Colon (tissue), 2 donors: ENCODE measurements around the gene MFSD1.
"Not testable (repeated sequence)": the region's sequence is repeated elsewhere in the genome, so short reads cannot be mapped to it uniquely, and the experiment has no call there.

Experiments
- FAIRE-seq: peaks from 2 replicates; lab custom pipeline; 2012; peaks lifted over from hg19 to GRCh38; lab: Jason Lieb, UNC
- donor health status: control.
- donor health status: control.

MFSD1 gene

DNA sequence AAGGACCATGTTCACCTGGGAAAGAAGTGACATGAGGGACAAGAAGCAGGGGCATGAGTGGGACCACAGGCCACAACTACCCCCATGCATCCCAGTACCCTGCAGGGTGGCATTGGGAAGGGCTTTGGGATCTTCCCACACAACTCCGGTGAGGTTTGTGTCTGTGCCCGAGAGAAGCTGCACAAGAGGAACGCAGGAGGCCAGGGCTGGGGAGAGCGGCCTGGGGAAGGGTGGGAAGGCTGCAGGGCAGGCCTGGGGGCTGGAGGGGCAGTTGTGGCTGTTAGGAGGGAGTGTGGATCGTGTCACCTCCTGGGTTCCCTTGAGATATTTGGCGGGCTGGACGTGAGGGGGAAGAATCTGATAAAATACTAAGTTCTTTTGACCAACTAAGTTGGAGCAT is 25.3 kb upstream of the MFSD1 start:
- FAIRE-seq, result no peak

- FAIRE-seq, result no peak
These were observed 24.5 kb upstream of the MFSD1 start for GRCh38 chr3:158777161-158777873.

- FAIRE-seq, result no peak
These were observed 21.1 kb upstream of the MFSD1 start for GRCh38 chr3:158780766-158781165.

DNA sequence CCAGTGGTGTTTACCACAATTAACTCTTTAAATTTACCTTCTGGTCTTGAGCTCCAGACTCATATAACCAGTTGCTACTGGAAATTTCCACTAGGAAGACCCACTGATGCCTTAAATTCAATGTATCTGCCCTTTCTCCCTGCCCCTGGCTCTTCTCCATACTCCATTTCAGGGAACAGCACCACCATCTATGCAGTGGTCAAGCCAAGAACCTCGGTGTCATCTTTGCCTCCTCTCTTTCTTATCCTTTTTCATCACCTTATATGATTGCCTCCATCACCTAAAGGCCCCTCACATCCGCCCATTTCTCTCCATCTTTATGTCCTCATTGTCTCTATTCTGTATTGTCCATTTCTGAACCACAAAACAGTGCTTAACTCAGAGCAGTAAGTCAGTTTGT is 20.7 kb upstream of the MFSD1 start:
- FAIRE-seq, result no peak

DNA sequence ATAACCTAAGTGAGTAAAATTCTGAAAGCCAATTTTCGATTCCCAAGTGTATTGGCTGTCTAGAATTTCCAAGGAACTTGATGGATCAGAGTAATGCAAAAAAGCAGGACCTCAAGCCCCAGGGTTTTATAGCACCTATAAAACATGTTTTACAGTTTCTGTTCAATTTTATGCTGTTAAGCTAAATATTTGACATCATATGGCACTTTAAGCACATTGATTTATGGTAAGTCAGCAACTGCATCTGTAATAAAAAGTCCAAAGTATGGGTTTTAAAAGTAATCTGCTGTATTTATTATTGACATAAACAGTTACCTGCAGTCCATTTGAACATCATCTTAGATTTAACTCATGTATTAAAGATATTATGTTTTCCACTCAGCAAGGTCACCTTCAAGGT is 20.0 kb upstream of the MFSD1 start:
- peak; percentile 89 for FAIRE-seq

GRCh38 chr3:158782283-158782989 is 19.4 kb upstream of the MFSD1 start:
- FAIRE-seq, result no peak

DNA sequence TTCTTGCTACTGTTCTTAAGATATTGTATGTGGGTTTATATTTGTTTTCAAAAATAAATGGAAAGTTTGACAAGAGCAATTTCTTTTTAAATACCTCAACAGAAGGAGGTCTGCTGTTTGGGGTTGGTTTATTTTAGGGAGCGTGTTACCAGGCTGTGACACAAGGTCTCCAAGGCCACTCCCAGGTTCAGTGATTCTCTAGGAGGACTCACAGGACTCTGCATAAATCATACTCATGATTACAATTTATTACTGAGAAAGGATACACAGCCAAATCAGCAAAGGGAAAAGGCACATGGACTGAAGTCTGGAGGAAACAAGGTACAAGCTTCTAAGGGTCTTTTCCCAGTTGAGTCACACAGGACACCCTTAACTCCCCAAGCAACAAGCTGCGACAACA is 18.8 kb upstream of the MFSD1 start:
- no peak for FAIRE-seq

DNA sequence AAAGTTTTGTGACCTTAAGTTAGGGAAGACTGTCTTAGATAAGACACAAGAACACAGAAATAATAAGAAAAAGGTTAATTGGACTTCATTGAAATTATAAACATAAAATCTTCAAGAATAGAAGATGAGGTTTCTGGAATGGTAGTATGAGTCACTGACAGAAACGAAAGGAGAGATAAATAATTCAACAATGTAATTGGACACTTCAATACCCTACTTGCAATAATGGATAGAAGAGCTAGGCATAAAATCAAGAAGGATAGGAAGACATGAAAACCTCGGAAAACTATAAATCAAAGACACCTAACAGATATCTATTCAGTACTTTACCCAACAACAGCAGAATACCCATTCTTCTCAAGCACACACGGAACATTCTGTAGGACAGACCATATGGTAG is 15.9 kb upstream of the MFSD1 start:
- no peak for FAIRE-seq

- no peak for FAIRE-seq
These were observed 13.4 kb upstream of the MFSD1 start for GRCh38 chr3:158788446-158788845.

- FAIRE-seq, result no peak
These were observed 12.3 kb upstream of the MFSD1 start for GRCh38 chr3:158789592-158789991.

- FAIRE-seq, result peak; percentile 72
These were observed 10.8 kb upstream of the MFSD1 start for GRCh38 chr3:158790901-158791589.

DNA sequence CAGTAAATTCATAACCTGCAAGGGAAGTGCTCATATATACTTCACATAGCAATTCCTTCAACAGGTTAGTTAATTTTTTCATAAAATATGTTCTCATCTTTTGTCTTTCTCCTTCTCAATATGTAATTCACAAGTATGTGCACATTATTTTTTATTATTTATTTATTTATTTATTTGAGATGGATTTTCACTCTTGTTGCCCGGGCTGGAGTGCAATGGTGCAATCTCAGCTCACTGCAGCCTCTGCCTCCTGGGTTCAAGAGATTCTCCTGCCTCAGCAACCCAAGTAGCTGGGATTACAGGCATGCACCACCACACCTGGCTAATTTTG is 10.3 kb upstream of the MFSD1 start:
- FAIRE-seq, result not testable (repeated sequence)

- FAIRE-seq, result no peak
These were observed 9.1 kb upstream of the MFSD1 start for GRCh38 chr3:158792709-158793108.

DNA sequence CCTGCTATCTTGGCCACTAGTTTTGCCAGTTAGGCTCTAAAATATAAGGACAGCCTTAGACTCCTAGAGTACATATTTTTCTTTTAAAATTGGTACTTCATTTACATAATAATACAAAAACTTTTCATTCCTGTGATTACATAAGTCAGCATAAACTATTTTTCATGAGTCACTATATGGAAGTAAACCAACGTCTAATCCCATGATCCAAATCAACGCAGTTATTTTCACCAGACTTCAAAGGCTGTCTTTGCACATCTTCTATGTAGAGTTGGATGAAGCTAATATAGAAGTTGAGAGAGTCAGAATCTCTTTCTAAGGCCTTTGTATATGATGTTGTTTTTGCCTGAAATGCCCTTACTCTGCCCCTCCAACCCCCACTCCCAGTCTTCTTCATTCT is 7.6 kb upstream of the MFSD1 start:
- no peak for FAIRE-seq

- no peak for FAIRE-seq
These were observed 6.8 kb upstream of the MFSD1 start for GRCh38 chr3:158794936-158795518.

DNA sequence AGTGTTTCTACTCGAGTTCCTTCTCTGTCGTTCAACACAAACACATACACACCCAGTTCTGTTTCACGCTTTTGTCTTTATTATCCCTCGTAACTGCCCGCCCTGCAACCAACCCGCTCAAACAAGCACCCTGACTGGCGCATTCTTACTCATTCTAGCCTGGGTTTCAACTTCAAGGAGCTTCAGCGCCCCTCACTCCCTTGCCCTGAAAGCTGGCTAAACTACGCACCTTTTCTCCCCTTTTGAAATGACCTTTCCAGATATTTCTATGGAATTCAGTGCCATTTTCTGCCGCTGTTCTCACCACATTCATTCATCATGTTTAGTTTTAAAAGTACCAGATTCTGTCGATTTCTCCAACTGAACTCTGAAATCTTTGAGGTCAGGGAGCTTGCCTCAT is 653 bp upstream of the MFSD1 start:
- FAIRE-seq, result no peak

DNA sequence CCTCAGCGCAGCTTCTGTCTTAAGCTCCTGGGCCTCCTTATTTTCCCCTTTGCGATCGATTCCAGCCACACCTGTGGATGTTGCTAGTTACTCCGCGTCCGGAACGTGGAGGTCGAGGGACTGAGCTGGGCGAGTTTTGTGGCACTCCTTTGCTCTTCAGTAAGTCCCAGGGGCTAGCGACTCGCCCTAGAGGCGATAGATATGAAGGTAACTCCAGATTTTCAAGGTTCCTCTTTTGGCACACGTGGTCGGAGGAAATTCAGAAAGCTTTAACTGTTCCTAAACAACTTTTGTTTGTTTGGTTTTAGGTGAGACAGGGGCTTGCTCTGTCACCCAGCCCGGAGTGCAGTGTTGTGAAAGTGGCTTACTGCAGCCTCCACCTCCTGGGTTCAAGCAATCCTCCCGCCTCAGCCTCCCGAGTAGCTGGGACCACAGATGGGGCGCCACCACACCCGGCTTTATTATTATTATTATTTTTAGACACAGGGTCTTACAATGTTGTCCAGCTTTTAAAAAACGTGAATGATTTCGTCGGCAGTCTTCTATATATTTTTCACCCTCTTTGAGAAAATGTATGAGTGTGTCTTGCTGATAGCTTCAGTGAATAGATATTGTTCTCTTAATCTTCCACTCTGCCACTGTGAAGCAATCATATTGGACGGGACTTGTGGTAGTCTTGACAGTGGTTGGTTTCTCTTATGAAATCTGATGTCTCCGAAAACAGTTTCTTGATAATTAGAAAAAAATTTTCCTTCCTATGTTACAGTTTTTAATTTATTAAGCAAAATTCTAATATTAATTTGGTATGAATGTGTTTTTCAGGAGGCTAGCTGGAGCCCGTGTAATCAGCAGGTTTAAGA is 785 bp downstream of the MFSD1 start:
- no peak for FAIRE-seq

DNA sequence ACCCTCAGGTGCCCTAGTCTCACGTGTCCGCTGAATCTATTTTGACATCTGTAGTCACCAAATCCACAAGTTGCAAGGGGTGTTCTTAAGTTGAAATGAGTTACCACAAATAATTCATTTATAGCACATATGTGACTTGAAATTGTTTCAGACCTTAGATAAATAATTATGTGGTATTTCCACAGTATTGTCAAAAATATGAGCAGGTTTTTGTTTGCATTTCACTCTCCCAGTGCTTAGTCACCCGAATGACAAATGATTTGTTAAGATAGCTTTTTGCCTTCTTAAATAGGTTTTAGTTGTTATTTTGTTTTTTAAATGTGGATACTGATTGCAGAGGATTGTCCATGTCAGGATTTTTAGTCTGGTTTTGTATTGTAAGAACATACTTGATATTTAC is 2.6 kb downstream of the MFSD1 start:
- FAIRE-seq, result no peak

GRCh38 chr3:158808697-158809096 is 6.8 kb downstream of the MFSD1 start:
- FAIRE-seq, result no peak

- no peak for FAIRE-seq
These were observed 7.8 kb downstream of the MFSD1 start for GRCh38 chr3:158809642-158810041.

DNA sequence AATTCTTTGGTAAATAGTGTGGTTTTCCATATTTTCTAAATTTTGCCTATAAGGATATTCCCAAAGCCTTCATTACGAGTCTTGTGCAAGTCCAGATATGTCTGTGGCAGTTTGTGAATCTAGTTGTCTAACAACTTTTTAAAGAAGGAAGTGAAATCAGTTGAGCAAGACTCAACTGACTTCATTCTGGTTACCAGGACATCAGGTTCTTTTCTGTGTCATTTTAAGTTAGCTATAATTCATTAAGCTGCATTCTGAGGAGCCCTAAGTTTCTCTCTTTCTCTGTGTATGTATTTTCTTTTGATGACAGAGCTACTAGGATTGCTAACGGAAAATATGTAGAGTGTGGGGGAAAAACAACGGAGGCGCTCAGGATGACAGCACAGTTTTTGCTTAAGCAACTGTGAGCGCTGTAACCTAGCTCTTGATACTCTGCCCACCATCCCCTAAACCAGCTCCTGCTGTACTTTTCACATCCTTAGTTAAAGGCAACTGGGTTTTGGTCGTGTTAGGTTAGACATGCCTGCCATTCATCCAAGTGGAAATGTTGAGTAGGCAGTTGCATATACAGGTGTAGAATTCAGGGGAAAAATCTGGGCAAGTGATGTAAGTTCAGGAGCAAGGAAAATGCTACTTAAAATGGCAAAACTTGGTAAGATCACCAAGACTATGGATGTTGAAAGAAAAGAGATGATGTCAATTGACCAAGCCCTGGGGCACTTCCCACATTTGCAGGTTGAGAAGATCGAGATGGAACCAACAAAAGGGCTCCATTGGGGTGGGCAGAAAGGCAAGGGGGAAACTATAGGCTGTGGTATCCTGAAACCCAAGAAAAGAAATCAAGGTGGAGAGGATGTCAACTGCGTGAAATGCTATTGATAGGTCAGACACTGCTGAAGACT is 9.2 kb downstream of the MFSD1 start:
- no peak for FAIRE-seq
